Lung (tissue), 12 donors: ENCODE measurements around the gene PRDM16. TPM values are rescaled to one million over a fixed set of nuclear protein-coding genes. Genes with fewer than 3 reads are reported as not detected.

ENCODE experiments used
- ATAC-seq: fragments of 200-7000 bp; cut with Tn5 transposase; one replicate; pipeline ENCODE4 v1.9.1; 2020; ENCODE audit warnings: moderate number of reproducible peaks; ENCODE audit not compliant: insufficient read depth, low FRiP score
- DNase-seq, 3 donors: peaks; one replicate each; pipeline ENCODE4 v3.0.0-alpha.2; 2013 to 2017
- H3K27ac ChIP-seq, 2 donors: one replicate each; pipeline ENCODE4 v1.5.1; 2013; ENCODE audit warnings: mild to moderate bottlenecking in 2 of 2, moderate library complexity in 2 of 2, control low read depth in 1 of 2, inconsistent platforms in 1 of 2, low read depth in 1 of 2, low read length in 1 of 2
- H3K27me3 ChIP-seq, 3 donors: one replicate each; pipeline ENCODE4 v1.5.1; 2013; ENCODE audit warnings: low read length in 2 of 3; ENCODE audit not compliant: control insufficient read depth in 3 of 3, insufficient read depth in 3 of 3
- H3K36me3 ChIP-seq, 4 donors: one replicate each; pipeline ENCODE4 v1.5.1; 2013; ENCODE audit warnings: low read length in 4 of 4, mild to moderate bottlenecking in 1 of 4, moderate library complexity in 1 of 4; ENCODE audit not compliant: control insufficient read depth in 4 of 4, insufficient read depth in 4 of 4
- H3K4me1 ChIP-seq, 5 donors: one replicate each; pipeline ENCODE4 v1.5.1; 2013; ENCODE audit warnings: low read length in 5 of 5, mild to moderate bottlenecking in 2 of 5, moderate library complexity in 1 of 5; ENCODE audit not compliant: control insufficient read depth in 5 of 5, insufficient read depth in 5 of 5
- H3K4me3 ChIP-seq: one replicate; pipeline ENCODE4 v1.5.1; 2013; ENCODE audit warnings: mild to moderate bottlenecking, control low read depth, moderate library complexity
- H3K9ac ChIP-seq, 2 donors: one replicate each; pipeline ENCODE4 v1.5.1; 2013; ENCODE audit warnings: low read length in 2 of 2, control low read depth in 1 of 2; ENCODE audit not compliant: insufficient read depth in 1 of 2
- H3K9me3 ChIP-seq, 4 donors: one replicate each; pipeline ENCODE4 v1.5.1; 2013; ENCODE audit warnings: low read length in 3 of 4, mild to moderate bottlenecking in 1 of 4, moderate library complexity in 1 of 4; ENCODE audit not compliant: control insufficient read depth in 4 of 4, insufficient read depth in 3 of 4
- CTCF ChIP-seq: IDR thresholded peaks from 2 replicates; pipeline ENCODE4 v1.5.1; 2012; ENCODE audit warnings: mild to moderate bottlenecking; ENCODE audit errors: control extremely low read depth, extremely low read depth
- WGBS, 2 donors: extraction: QIAGEN DNeasy Blood & Tissue Kit; methylation state at CpG; one replicate each; pipeline ENCODE4 v1.1.7; 2013; 5-methylcytosine and 5-hydroxymethylcytosine counted together
- polyA plus RNA-seq, 2 donors: library from polyadenylated mRNA; stranded (reverse); fragments of 200-250 nt; gene quantifications; one replicate each; pipeline ENCODE4 v1.2.1, GENCODE V29; 2013
- total RNA-seq, 2 donors: library from RNA; depleted of rRNA in 1 of 2; stranded (reverse); fragments of >200 nt in 1 of 2; gene quantifications; one replicate each; pipeline ENCODE4 v1.2.1, GENCODE V29; 2014 to 2021
- donor health status: control.
- donor health status: control.
- donor health status: Bipolar disorder and iron deficiency.
- donor health status: healthy.
- donor health status: DM: yes; HTN: yes; CAD: no.

PRDM16 gene
- total and polyA plus RNA-seq, 4 donors = 2.4 to 36.5 (median 13.1) TPM

GRCh38 chr1:3079381-3080052 lies 10.5 kb downstream of the PRDM16 start:
- peaks cover 0 to 30% (median 26%) of the 10 kb centered on the region in 3 donors for H3K27me3 ChIP-seq
- peak in 1 of 3 donors; percentile 22 for DNase-seq

GRCh38 chr1:3080053-3080955 lies 11.3 kb downstream of the PRDM16 start:
- peaks cover 0 to 30% (median 4%) of the 10 kb centered on the region in 5 donors for H3K4me1 ChIP-seq
- no peak for ATAC-seq
- no peak overlapping the region for H3K4me3 ChIP-seq
- H3K36me3 ChIP-seq = no peaks in the 10 kb centered on the region
- H3K9me3 ChIP-seq = no peaks in the 10 kb centered on the region
- peak in 2 of 3 donors; percentile 56 to 70 for DNase-seq
- TF ChIP-seq CTCF = no peak
- no peak overlapping the region for H3K9ac ChIP-seq
- peaks cover 0 to 26% (median 23%) of the 10 kb centered on the region in 3 donors for H3K27me3 ChIP-seq
- H3K27ac ChIP-seq = peak overlapping the region in 1 of 2 donors; percentile 12
- WGBS, 2 donors = 63 to 86% methylated on average over 41 of the region's 41 CpGs

More at GRCh38 chr1:3079381-3080052, 10.5 kb downstream of the PRDM16 start:
- 50 to 80% methylated on average over 18 of the region's 18 CpGs for WGBS, 2 donors
- H3K27ac ChIP-seq = peak overlapping the region in 1 of 2 donors; percentile 15
- peaks cover 0 to 31% (median 4%) of the 10 kb centered on the region in 5 donors for H3K4me1 ChIP-seq
- no peak for TF ChIP-seq CTCF
- H3K9ac ChIP-seq = no peak overlapping the region
- H3K36me3 ChIP-seq = no peaks in the 10 kb centered on the region
- ATAC-seq = peak; percentile 6
- no peaks in the 10 kb centered on the region for H3K9me3 ChIP-seq
- no peak overlapping the region for H3K4me3 ChIP-seq

- peaks cover 0 to 22% (median 4%) of the 10 kb centered on the region in 5 donors for H3K4me1 ChIP-seq
- no peaks in the 10 kb centered on the region for H3K36me3 ChIP-seq
- DNase-seq (no peak), ATAC-seq (no peak)
- peaks cover 0 to 23% (median 21%) of the 10 kb centered on the region in 3 donors for H3K27me3 ChIP-seq
- H3K27ac ChIP-seq = no peak overlapping the region
- WGBS, 2 donors = 85 to 91% methylated on average over 23 of the region's 23 CpGs
- no peak for TF ChIP-seq CTCF
- H3K9ac ChIP-seq = no peak overlapping the region
- no peaks in the 10 kb centered on the region for H3K9me3 ChIP-seq
- H3K4me3 ChIP-seq = no peak overlapping the region
Observed at GRCh38 chr1:3081171-3081683, 12.2 kb downstream of the PRDM16 start.
